ENCODE results near the gene HSPA14. TPM values are rescaled to one million over a fixed set of nuclear protein-coding genes. Genes with fewer than 3 reads are reported as not detected.

Gene HSPA14
- total RNA-seq, 1 experiment from 2014 or later: 30.1 TPM

GRCh38 chr10:14844948-14845347 lies 6.8 kb downstream of the HSPA14 start (continued):
- no peak for TF ChIP-seq MLX (CRISPR knock-in tag; IDR thresholded peaks at IDR 0.05)
- no peak for TF ChIP-seq ELF4 (CRISPR knock-in tag; IDR thresholded peaks at IDR 0.05; ENCODE audit: low read depth)
- no peak for TF ChIP-seq FOXJ3 (CRISPR knock-in tag; IDR thresholded peaks at IDR 0.05; ENCODE audit: borderline replicate concordance)
- no peak for TF ChIP-seq ZNF396 (CRISPR knock-in tag; IDR thresholded peaks at IDR 0.05; ENCODE audit: borderline replicate concordance)
- no peak for TF ChIP-seq STAT6 (CRISPR knock-in tag; conservative IDR thresholded peaks at IDR 0.05; ENCODE audit: low read depth)
- no peak for TF ChIP-seq HMGA2 (CRISPR knock-in tag; IDR thresholded peaks at IDR 0.05)
- TF ChIP-seq CTCF (IDR thresholded peaks at IDR 0.05): no peak
- TF ChIP-seq SP1 (CRISPR knock-in tag; conservative IDR thresholded peaks at IDR 0.05): no peak

- CTCF ChIA-PET: no interaction called here
Observed at GRCh38 chr10:14852236-14852635, 14.1 kb downstream of the HSPA14 start.

GRCh38 chr10:14855453-14855852 lies 17.3 kb downstream of the HSPA14 start:
- no peaks in the 10 kb centered on the region for H3K4me1 Mint-ChIP-seq
- POLR2A ChIA-PET: no interaction called here
- no peak for ATAC-seq
- no peak overlapping the region for H3K4me3 Mint-ChIP-seq
- no peak overlapping the region for H3K27ac Mint-ChIP-seq
- TF ChIP-seq ZNF532 (CRISPR knock-in tag; IDR thresholded peaks at IDR 0.05; ENCODE audit: borderline replicate concordance): no peak
- no peak for TF ChIP-seq NFE2L1 (CRISPR knock-in tag; IDR thresholded peaks at IDR 0.05)
- TF ChIP-seq, protein P1, sequence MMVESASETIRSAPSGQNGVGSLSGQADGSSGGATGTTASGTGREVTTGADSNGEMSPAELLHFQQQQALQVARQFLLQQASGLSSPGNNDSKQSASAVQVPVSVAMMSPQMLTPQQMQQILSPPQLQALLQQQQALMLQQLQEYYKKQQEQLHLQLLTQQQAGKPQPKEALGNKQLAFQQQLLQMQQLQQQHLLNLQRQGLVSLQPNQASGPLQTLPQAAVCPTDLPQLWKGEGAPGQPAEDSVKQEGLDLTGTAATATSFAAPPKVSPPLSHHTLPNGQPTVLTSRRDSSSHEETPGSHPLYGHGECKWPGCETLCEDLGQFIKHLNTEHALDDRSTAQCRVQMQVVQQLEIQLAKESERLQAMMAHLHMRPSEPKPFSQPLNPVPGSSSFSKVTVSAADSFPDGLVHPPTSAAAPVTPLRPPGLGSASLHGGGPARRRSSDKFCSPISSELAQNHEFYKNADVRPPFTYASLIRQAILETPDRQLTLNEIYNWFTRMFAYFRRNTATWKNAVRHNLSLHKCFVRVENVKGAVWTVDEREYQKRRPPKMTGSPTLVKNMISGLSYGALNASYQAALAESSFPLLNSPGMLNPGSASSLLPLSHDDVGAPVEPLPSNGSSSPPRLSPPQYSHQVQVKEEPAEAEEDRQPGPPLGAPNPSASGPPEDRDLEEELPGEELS (CRISPR knock-in tag; IDR thresholded peaks at IDR 0.05): no peak
- CTCF ChIA-PET: no interaction called here
- no peaks in the 10 kb centered on the region for H3K9me3 Mint-ChIP-seq
- no peaks in the 10 kb centered on the region for H3K27me3 Mint-ChIP-seq (ENCODE audit: low read depth)
- H3K36me3 Mint-ChIP-seq: peaks cover 32% of the 10 kb centered on the region
- DNase-seq (ENCODE audit: low spot score): no peak

More at GRCh38 chr10:14852236-14852635, 14.1 kb downstream of the HSPA14 start:
- no peak overlapping the region for H3K27ac Mint-ChIP-seq
- H3K9me3 Mint-ChIP-seq: no peaks in the 10 kb centered on the region
- no peak overlapping the region for H3K4me3 Mint-ChIP-seq
- ATAC-seq: no peak
- no peaks in the 10 kb centered on the region for H3K27me3 Mint-ChIP-seq (ENCODE audit: low read depth)
- H3K36me3 Mint-ChIP-seq: peaks cover 27% of the 10 kb centered on the region
- no peak for TF ChIP-seq NFATC4 (CRISPR knock-in tag; IDR thresholded peaks at IDR 0.05)
- TF ChIP-seq NR2C2 (CRISPR knock-in tag; IDR thresholded peaks at IDR 0.05): no peak
- TF ChIP-seq SP1 (CRISPR knock-in tag; conservative IDR thresholded peaks at IDR 0.05): no peak
- POLR2A ChIA-PET: no interaction called here
- no peak for DNase-seq (ENCODE audit: low spot score)
- H3K4me1 Mint-ChIP-seq: no peaks in the 10 kb centered on the region

All from WTC11 (cell line).